Stimulated activated CD8-positive, alpha-beta memory T cell treated with anti-CD3 and anti-CD28 coated beads, Interleukin-4, amount 100 ng/mL, for 4 hours (primary cell): ENCODE results near the gene ROR2.
"Not testable (repeated sequence)": the region's sequence is repeated elsewhere in the genome, so short reads cannot be mapped to it uniquely, and the experiment has no call there.

ENCODE experiments used
- DNase-seq, 2 donors: peaks; one replicate each; pipeline ENCODE4 v3.0.0-alpha.2; 2020; ENCODE audit warnings: low read depth in 2 of 2, low spot score in 1 of 2

The ROR2 gene

DNA sequence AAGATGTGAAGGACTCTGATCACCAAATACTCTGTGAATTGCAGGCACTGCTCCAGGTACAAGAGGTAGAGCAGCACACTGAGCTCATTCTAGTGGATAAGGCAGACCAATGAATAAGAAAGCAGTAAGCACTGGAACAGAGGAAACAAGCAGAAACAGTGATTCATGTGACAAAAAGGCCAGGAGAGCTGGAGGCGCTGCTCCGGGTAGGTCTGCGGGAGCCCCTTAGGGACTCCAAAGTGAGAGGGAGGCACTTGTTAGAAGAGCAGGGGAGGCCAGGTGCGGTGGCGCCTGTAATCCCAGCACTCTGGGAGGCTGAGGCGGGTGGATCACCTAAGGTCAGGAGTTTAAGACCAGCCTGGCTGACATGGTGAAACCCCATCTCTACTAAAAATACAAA lies 294.8 kb downstream of the ROR2 start:
- DNase-seq: no peak

DNA sequence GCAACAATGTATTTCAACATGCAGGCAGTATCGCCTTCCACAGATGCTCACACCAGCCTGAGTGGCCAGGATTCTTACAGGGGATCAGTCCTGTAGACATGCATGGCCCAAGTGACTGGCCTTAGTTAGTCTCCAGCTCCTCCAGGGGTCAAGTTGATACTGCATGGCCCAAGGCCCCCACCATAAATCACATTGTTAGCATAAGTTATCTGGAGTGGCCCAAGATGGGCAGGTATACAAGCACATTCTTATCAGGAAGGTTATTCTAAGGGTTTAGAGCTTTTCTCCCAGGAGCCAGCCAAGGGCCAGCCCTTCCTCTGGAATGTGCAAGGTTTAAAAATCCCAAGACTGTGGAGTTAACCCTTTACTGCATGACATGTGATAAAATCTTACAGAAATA lies 295.5 kb downstream of the ROR2 start:
- DNase-seq: no peak

DNA sequence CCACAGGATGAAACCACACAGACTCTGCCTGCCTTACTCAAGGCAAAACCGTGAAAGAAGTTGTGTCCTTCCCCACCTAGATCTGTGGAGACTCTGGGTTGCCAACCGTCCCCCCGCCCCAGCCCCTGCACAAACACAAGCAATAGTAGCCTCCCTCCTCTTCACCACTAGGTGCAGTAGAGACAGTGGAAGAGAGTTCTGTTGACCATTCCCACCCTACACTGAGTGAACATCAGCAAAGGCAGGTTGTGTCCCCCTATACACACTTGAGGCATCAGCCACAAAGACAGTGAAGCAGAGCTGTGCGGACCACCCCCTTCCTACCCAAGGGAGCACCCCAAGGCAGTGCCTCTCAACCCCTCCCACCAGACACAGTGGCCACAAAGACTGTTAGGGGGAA lies 302.7 kb downstream of the ROR2 start:
- DNase-seq: no peak

DNA sequence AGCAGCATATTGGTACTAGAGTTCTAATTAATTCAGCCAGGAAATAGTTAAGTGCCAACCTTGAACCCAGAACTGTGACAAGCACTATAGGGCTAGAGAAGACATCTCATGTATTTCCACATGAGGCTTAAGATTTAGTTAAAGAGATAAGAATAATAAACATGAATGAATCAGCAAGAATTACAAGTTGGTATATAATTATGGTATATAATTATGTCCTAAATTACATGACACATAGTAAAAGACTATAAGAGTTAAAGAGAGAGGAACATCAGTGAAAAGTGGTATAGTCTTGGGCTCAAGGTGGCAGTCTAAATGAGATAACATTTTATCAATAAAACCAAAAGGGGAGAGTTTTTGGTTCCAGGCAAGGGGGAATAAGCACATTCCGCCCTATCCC lies 303.3 kb downstream of the ROR2 start:
- DNase-seq: no peak

DNA sequence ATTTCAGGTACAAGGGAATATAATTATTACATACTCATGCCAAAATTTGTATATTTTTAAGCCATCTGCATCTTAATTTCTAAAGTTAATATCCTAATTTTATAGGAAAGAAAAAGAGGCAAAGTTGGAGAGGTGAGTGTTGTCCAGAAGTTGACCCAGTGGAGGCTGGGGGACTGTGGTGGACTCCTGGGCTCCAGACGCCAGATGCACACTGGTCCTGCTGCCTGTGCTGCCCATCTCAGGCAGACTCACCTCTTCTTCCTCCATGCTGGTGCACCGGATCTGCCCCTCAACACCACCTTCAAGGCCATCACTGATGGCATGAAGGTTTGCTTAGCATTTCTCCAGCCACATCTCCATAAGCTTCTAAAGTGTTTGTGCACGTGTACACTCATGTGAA lies 305.6 kb downstream of the ROR2 start:
- no peak for DNase-seq

DNA sequence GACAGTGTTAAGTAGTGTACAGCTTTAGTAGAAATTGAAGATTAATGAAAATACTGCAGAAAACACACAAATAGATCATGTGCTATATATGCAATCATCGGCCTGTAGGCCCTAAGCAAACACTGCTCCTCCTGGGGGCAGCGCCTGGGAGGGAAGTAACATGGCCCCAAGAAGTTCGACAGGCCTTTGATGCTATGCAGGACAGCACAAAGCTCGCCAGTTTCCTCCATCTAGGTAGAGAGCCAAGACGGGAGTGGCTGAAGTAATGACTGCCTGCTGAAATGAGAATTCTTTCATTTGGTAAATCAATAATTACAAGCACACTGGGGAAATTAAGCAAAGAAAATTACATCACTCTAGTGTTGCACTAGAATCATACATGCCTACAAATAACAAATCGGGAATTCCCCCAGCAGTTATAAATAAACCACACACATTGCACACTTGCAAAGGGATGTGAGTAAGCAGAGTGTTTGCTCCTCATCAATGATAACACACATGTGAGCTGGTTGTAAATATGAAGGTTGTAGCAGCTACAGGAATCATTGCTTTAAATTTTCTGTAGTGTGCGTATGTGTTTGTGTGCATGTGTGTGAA lies 306.4 kb downstream of the ROR2 start:
- DNase-seq: no peak

DNA sequence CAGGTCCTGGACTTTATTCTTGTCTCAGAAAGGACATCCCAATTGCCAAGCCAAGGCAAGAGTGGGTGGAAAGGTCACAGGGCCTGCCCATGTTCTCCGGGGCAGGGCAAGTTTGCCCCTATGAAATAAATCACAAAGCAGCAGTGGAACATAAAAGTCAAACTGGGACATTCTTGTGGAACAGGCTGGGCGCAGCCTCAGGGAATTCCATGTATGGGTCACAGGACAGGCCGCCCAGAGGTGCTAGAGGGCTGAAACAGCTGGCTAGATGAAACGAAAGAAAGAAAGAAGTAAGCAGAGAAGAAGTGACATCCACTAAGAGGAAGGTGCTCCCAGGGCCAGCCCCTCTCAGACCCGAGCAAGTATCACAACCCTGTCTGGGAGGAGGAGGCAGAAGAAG lies 307.3 kb downstream of the ROR2 start:
- DNase-seq: no peak

DNA sequence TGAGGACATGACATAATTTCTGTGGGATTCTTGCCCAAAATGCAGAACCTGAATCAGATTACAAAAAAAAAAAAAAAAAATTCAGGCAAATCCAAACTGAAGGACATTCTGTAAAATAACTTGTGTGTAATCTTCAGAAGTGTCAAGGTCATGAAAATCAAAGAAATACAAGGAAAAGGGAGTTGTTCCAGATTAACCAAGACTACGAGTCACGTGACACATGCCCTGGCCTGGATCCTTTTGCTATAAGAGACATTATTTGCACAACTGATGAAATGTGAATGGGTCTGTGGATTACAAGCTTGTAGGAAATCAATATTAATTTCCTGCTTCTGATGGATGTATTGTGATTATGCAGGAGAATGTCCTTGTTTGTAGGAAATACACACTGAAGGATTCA lies 309.6 kb downstream of the ROR2 start:
- no peak for DNase-seq

DNA sequence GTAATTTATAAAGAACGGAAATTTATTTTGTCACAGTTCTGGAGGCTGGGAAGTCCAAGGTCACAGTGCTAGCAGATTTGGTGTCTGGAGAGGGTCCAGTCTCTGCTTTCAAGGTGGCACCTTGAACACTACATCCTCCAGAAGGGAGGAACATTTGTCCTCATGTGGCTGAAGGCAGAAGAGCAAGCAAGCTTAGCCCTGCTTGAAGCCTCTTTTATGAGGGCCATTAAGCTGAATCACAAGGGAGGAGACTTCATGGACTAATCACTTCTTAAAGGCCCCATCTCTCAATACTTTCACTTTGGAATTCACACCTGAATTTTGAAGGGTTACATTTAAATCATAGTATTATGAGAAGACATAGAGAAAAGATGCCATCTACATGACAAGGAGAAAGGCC lies 311.0 kb downstream of the ROR2 start:
- DNase-seq: no peak

DNA sequence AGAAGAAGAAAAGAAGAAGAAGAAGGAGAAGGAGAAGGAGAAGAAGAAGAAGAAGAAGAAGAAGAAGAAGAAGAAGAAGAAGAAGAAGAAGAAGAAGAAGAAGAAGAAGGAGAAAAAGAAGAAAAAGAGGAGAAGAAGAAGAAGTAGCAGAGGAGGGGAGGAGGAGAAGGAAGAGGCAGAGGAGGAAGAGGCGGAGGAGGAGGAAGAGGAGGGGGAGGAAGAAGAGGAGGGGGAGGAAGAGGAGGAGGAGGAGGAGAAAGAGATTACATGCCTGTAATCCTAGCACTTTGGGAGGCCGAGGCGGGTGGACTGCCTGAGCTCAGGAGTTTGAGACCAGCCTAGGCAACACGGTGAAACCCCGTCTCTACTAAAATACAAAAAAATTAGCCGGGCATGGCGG lies 315.2 kb downstream of the ROR2 start:
- DNase-seq: not testable (repeated sequence)

DNA sequence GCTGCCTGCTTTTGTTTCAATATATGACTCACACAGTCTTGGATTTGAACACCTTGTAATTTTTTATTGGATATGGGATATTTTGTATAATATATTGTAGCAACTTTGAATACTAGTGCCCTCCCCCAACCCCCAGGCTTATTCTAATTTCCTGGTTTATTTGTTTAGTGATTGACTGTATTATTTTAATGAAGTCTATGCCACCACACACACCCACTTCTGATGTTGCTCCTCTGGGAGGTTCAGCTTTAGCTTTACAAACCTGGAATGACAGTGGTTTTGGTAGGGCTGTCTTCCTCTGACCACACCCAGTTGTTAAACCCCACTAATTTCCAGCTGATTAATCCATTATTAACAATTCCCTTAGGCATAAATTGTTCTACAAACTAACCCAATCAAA lies 320.3 kb downstream of the ROR2 start:
- DNase-seq: no peak

DNA sequence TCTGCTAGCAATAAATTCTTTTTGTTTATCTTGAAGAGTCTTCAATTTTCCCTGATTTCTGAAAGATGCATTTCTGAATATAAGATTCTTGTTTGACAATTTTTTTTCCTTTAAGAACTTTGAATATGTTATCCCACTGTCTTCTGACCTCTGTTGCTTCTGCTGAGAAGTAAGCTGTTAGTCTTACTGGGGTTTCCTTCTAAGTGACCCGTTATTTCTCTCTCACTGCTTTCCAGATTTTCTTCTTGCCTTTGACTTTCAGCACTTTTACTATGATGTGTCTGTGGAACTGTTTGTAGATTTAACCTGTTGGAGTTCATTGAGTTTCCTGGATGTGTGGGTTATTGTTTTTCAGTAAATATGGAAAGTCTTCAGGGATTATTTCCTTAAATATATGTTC lies 321.1 kb downstream of the ROR2 start:
- DNase-seq: no peak

DNA sequence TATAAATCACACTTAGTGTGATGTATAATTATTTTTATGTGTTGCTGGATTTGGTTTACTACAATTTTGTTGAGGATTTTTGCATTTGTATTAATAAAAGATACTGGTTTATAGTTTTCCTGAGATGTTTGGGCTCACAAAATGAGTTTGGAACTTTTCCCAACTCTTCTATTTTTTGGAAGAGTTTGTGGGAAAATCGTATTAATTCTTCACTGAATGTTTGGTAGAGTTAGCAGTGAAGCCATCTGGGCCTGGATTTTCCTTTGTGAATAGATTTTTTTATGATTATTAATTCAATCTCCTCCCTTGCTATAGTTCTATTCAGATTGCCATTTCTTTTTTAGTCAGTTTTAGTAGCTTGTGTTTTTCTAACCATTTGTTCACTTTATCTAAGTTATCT lies 324.7 kb downstream of the ROR2 start:
- DNase-seq: no peak

DNA sequence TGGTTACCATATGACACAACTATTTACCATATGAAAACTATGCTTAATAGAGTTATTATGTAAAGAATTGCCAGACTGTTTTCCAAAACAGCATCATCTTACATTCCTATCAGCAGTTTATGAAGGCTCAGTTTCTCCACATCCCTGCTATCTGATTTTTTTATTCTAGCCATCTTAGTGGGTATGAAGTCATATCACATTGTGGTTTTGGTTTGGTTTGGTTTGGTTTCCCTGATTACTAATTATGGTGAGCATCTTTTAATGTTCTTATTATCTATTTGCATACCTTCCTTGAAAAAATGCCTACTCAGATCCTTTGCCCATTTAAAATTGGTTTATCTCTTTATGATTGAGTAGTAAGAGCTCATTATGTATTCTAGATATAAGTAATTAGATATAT lies 327.0 kb downstream of the ROR2 start:
- DNase-seq: no peak

DNA sequence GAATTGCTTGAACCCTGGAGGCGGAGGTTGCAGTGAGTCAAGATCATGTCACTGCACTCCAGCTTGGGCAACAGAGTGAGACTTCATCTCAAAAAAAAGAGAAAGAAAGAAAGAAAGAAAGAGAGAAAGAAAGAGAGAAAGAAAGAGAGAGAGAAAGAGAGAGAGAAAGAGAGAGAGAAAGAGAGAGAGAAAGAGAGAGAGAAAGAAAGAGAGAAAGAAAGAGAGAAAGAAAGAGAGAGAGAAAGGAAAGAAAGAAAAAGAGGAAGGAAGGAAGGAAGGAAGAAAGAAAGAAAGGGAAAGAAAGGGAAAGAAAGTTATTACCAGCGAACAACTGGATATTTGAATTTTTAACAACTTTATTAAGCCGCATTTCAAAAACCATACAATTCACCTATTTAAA lies 327.9 kb downstream of the ROR2 start:
- not testable (repeated sequence) for DNase-seq

DNA sequence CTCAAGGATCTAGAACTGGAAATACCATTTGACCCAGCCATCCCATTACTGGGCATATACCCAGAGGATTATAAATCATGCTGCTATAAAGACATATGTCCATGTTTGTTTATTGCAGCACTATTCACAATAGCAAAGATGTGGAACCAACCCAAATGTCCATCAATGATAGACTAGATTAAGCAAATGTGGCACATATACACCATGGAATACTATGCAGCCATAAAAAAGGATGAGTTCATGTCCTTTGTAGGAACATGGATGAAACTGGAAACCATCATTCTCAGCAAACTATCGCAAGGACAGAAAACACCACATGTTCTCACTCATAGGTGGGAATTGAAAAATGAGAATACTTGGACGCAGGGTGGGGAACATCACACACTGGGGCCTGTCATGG lies 336.0 kb downstream of the ROR2 start:
- DNase-seq: not testable (repeated sequence)

DNA sequence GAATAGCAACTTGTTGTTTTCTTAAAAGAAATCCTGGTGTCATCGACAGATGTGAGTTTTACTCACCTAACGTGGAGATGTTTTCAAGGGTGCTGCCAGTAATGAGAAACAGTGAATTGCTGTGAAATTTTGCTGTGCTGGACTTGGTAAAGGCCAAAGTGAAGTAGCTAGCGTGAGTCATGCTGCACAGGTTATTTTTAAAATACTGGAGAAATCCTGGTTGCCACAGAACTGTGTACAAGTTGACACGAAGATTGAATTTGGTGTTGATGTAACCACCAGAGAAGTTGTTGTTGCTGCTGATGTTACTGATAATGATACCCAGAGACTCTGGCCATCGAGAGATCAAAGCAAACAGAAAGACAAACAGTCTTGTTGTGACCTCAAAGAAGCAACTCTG lies 338.4 kb downstream of the ROR2 start:
- DNase-seq: no peak

DNA sequence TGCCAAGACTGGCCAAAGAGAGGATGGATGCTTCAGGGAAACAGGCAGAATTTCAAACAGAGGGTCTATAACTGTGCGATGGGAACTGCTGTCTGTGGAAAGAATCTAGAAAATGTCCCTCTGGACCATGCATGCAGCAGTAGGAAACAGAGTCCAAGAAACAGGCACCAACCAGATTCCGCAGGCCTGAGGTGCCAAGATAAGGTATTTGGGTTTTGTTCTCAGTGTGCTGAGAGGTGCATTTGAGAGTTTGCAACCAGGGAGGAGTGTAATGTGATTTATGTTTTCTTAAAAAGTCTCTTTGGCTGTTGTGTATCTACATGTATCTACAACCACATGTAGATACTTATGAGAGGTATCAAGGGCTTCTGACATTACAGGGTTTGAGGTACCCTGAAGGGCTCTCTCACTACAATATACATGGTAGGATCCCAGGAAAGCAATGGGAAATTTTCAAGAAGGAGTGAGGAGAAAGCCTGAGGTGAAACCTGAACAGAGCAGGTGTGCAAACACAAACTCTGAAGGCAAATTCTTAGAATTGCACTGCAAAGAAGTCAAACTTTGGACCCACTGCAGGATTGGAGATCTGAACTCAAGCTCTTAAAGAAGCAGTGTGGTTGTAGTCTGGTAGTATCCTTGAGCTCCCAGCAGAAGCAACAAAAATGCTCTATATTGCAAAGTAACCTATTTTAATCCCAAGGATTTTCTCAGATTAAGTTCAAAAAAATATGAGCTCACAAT lies 343.6 kb downstream of the ROR2 start:
- DNase-seq: no peak

DNA sequence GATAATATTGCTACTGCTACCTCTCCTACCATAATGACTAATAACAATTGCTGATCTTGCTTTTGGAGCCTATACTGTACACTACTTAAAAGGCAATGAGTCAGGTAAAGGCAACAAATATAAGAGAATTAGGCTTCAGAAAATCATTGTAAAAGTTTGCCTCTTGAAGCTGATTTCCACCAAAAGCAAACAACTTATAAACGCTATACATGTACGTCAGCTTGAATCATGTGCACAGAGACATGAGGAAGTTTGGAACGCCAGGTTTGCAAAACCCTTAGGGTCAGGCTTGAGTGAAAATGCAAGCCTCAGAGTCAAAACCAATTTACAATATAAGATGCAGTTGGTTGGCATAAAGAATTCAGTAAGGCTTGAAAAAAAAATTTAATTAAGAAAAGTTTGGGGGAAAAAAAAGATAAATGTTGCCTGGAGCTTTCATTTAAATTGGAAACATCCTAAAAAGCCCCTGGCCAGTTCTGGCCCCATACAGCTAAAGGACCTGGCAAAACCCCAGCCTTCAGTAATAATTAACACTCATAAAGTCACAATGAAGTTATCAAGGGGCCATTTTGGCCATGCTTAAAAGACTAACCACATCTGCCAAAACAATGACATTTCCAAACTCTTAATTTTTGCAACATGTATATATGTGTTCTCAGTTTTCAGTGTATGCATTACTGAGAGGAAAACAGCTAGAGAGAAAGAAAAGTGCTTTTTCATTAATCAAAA lies 345.4 kb downstream of the ROR2 start:
- no peak for DNase-seq

DNA sequence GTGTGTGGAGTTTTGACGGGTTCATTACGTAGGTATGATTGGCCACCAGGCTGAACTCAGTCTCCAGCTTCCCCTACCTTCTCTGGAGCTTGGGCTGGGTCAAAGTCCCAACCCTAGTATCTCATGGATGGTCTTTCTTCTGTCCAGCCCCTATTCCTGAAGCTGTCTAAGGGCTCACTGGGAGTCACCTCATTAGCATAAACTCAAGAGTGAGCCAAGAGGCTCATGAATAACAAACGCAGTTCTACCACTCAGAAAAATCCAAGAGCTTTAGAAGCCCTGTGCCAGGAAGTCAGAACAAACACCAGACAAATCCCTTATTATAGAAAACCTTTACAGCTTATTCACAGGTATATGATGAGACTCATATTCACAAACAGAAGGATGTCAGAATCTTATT lies 346.1 kb downstream of the ROR2 start:
- no peak for DNase-seq

DNA sequence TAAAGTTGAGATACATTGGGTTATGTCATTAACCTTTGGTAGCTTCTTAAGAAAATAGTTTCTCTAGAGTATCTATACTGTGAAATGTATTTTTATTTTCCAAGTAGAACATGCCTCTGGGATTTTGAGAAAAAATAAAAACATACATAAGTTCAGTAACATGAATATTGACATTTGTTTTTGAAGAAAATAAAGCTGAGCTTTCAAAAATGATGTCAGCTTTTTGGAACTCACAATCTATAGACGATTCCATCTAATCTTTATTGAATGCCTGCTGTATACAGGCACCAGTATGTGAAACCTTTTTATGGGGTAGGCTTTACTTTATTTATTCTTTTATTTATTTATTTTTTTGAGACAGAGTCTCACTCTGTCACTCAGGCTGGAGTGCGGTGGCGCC lies 350.5 kb downstream of the ROR2 start:
- no peak for DNase-seq

DNA sequence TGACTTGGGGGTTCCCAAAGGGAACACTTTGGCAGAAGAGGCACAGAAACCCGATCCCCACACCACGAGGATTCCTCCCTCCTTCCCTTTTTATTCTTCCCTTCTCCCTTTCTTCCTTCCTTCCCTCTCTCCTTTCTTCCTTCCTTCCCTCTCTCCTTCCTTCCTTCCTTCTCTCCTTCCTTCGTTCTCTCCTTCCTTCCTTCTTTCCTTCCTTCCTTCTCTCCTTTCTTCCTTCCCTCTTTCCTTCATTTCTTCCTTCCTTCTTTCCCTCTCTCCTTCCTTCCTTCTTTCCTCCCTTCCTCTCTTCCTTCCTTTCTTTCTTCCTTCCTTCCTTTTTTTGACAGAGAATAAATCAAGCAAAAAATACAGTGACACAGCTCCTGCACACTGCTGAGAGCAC lies 358.4 kb downstream of the ROR2 start:
- DNase-seq: no peak
